HK-2 (cell line): Measurements from ENCODE around the gene BCL6.

Source experiments
- DNase-seq: peaks from one replicate; pipeline ENCODE4 v3.0.0-alpha.2; 2018; ENCODE audit not compliant: unreplicated experiment

The BCL6 gene

DNA sequence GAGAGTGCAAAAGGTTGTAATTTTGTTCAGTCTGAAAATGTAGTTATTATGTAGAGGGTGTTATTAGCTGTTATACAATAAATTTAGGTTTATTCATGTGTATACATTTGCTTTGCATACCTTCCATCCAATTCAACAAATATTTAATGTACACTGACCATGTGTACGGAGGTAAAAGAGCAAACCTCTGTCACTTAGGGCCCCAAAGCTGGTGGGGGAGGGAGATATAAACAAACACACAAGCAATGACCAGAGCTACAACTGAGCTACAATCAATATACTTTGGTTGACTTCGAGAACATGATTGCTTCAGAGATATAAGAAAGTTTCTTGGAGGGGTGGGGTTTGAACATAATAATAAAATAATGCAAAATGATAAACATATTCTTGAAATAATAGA is 17.5 kb upstream of the BCL6 start:
- no peak for DNase-seq

DNA sequence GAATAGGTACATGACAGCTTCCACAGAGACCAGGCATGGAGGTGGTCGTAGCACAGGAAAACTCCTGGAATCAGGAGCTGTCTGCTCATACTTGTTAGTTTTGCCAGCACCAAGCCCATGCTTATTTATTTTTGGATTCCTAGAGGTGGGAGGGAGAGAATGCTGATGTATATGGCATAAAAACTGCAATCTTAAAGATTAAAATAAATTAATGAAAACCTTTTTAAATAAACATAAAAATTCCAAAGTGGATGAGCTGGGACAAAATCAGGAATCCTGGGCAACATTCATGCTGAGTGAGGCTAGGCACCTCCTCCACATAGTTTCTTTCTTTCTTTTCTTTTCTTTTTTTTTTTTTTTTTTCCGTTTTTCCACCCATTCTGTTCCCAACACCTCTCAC is 14.3 kb upstream of the BCL6 start:
- no peak for DNase-seq

DNA sequence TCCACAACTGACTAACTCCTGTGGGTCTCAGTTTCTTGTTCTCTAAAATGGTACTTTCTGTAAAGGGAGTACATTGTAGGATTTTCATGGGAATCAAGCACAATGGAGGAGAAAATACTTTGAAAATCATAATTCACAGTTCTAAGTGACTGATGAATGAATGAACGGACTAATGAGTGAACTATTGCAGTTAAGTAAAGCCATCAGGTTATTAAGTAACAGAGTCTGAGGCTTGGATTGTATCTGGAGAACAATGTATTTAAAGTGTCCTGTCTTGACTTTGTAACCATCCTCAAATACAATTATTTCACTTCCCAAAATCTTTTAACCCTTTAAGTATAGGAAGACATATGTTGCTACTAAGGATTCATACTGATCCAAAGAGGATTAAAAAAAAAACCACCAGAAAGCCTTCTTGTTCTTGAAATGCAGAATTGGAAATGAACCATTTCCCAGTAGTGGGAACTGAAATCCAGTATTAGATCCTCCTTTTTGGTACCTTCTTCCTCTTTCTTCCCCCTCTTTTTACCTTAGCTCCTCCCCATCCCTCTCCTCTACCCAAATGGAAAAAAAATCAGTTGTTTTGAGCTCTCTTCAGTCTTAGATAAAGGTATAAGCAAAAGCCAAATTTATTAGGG is 13.2 kb upstream of the BCL6 start:
- DNase-seq: no peak

DNA sequence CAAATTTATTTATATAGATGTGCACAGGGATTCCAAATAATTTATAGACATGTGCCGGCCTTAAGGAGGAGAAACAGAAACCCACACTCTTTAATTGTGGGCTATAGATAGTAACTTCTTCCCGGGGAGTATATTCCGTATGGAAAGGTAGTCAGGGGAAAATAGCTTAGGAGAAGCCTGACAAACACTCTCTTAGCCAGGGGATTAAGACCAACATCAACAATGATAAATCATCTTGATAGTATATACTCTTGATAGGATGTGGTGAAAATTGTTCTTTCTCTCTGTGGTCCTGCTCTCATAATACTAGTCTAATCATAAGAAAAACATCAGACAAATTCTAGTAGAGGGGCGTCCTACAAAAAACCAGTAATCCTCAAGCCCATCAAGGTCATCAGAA is 8.2 kb upstream of the BCL6 start:
- no peak for DNase-seq

DNA sequence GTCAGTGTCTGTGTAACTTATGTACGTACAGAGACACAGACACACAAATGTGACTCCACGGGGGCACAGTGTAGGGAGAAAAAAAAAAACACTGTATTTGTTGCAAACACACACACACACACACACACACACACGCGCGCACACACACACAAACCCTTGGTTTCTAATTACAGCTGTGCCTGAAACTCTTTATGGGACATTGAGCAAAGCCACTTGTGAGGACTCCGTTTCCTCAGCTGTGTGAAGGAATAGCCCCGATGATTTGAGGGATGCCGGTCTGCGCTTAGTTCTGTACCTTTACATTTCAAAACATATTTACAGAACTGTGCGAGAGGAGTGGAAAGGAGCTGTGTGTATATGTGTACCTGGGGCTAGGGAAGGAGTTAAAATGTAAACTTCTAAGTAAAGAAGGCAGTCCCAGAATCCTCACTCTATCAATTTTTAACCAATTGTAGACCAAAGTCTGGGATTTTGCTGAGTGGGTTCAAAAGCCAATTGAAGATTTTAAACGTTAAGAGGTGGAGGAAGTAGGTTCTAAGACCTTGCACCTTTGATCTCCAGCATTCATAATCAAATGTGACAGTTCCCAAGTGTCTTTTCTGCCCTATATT is 5.3 kb upstream of the BCL6 start:
- DNase-seq: no peak

DNA sequence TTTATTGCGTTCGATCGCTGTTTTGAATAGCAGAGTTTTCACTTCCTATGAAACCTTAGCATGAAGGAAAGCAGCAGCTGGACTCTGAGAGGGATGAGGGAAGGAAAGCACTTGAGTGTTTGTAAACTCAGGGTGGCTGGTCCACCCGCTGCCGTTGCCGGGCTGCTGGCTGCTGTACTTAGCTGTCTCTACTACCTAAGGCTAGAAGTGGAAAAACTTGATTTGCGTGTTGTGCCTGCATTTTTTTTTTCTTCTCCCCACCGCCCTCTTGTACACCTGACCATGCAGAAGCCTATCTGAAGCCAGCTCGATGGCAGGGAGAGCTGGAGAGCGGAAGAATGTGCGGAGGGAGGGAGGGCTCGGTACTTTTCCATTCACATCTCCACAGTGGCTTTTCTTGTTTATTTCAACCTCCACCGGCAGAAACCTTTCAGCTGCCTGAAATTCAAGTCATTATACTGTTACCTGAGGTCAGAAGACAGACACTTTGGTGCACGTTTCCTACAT is 4.8 kb upstream of the BCL6 start:
- DNase-seq: no peak

DNA sequence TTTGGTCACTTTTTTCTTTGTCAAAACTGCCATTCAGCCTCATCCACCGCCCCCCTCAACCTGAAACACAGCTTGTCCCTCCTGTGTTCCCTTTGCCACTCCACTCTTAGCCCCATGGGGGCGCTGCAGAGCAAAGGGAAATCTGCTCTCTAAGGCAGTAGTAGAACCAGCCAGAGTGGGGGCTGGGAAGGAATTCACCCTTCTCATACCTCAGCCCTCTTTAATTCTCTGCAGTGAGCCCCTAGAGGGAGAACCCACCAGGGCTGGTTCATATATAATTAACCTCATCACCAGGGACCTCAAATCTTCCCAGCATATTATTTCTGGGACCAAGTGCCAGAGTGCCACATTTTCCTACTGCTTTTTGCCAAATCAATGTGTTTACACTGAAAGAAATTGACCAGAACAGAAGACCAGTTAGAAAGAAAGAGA is 2.8 kb upstream of the BCL6 start:
- peak; percentile 91 for DNase-seq

DNA sequence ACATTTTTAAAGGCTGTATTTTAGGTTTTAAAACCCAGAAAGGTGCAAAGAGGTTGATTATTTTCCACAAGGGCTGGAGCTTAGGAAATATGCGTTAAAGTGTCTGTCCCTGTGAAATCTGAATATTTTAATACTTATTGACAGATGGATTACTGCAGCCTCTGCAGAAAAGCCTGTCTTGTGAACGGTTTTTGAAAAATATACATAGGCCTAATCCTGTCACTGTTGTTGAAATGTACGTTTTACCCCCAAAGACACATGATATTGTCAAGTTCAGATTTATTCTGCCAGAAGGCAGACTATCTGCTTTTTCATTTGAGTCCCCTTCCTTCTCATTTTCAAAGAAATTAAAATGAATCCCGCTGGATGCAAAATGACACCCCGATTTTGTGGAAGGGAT is 2.2 kb upstream of the BCL6 start:
- DNase-seq: no peak

DNA sequence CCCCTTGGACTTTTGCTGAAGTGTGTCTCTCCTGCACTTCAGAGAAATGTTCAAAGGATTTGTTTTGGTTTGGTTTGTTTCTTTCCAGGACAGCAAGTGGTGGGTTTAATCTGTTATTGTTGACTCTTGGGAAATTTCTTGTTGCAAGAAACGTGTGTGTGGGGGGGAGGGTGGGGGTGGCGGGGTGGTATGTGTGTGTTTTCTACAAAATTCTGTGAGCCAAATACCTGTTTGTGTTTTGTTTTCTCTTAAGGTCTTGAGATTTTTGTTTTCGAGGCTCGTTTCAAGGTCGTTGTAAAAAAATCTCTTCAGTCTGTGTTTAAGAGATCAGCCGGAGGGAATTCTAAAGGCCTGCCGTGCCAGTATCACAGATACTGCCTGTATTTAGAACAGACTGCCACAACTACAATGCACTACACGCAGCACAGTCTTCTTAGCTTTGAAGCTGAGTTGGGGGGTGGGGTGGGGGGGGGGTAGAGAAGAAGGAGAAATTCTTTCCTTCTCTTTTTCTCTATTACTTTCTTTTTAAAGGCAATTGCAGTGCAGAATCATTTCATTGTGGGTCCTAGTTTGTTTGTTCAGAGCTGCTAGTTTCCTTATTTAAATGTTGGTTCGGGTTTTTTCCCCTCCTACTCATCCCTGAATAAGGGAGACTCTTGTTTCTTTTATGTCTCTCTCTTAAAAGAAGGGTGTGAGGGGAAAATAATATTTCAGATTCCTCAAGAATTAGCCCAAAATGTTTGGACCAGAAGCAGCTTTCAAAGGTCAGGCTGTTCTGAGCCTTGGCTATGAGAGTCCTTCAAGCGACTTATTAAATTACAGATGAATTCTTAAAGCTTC is 1.4 kb upstream of the BCL6 start:
- DNase-seq: peak; percentile 16

DNA sequence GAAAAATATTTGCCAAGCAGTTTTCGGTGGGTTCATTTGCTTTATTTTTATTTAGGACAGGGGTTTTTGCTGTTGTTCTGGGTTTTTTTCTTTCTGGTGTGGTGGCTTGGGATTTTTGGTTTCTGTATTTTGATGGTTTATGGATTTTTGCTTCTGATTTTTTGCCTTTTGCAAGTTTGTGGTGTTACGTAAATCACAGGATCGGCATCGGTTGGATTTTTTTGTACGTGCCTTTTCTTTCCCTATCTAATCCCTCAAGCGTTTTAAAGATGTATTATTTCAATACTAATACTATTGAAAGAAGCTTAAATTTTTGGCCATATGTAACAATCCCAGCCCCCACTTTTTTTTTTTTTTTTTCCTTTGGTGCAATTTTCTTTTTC is 782 bp upstream of the BCL6 start:
- DNase-seq: no peak

DNA sequence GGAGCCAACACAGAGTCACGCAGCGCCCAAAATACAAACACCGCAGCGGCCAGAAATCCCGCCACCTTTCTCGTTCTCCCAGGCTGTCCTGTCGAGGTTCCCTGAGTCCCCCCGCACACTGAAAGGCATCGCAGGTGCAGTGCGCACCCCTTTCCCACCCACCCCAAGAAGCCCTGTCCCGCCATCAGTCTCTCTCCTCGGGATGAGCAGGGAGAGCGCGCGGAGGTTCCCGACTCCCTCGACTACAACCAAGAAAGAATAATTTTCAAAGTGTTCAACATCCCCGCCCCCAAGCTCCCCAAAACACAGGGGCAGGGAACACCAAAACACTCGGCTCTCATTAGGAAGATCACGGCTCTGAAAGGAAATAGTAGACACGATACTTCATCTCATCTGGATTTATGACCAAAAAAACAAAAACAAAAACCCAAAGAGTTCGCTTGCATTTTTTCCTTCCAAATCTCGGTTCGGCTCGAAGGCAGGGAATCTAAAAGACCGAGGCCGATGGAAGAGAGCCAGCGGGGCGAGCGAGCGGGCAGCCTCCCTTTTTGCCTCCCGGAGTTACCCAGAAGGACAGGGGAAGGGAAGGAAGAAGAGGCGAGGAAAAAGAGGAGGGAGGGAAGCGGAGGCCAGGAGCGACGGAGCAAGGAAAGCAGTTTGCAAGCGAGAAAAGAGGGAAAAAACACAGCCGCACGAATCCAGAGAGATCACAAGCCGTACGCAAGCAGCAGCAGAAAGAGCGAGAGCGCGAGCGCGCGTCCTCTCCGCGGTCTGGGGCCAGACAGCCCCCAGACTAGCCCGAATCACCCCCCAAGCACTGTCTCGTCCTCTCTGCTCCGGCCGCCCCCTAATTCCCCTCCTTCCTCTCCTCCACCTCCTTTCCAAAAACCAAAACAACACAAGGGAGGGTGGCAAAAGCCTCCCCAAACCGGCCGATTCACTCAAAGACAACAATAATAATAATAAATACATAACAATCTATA is 808 bp downstream of the BCL6 start:
- peak; percentile 62 for DNase-seq

DNA sequence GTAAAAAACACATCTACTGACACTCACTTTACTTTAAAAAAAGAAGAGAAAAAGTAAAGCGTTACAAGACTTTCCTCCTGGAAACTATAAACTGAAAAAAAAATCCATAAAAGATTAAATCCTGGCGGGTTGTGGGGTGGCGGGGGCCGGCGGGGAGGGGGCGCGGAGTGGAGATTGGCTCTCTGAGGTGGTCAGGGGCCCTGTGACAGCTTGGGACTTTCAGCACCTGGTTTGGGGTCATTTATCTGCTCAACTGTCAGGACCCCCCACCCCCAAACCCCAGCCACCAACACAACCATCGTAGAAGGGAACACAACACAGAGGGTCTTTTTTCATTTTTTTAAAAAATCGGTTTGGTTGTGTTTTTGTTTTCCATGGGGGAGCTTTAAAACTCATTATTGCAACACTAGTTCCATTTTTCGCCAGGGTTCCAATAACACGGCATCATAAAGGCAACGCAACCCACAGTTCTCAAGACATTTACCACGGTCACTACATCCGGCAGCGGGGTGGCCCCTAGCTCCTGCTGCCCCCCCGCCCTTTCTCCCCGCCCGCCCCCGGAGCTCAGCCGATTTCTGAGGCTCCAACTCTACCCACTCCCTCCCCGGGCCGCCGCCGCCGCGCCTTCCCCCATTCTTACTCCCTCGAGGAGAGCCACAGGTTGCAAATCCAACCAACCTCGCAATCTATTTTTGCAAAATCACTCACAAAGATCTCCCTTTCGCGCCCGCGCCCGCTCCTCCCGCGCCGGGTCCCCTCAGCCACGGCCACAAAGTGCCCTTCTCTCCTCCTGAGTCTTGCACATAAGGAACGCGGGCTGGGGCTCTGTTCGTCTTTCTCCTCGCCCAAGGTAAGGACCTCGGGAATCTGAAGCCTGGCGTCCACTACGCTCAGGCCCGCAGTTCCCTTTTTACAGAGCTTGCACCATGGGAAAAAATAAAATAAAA is 1.8 kb downstream of the BCL6 start:
- peak; percentile 55 for DNase-seq

DNA sequence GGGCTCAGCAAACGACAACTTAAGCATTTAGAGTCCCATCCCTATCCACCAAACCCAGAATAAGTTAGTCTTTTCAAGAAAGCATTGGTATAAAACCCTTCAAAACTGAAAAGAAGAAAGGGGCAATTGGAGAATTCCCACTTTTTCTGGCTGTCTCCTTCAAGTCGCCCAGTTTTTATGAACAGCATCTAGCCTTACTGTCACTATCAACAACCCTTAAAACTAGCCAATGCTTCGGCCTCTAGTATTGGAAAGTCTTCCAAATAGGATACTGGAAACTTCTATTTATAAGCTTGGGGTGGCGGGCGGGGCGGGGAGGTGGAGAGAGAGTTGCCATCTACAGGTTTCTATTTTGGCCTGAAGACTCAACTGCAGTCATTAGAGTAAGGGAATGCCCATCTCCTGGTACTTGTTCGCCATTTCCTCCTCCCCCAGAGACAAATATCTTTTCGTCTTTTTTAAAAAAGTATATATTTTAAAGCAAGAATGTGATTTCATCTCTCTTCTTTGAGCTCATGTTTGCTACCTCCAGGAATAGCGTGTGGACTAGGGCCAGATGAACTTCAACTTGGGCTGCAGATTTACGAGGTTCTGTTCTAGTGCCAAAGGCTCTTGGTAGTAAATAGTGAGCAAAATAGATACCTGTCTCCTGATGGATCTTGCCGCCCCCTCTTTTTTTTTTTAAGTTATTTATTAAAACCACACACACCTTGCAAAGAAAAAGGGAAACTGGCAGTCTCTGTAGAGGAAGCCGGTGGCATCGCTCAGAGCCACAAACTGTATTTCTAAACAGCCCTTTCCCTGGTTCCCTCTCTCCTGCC is 2.7 kb downstream of the BCL6 start:
- no peak for DNase-seq

DNA sequence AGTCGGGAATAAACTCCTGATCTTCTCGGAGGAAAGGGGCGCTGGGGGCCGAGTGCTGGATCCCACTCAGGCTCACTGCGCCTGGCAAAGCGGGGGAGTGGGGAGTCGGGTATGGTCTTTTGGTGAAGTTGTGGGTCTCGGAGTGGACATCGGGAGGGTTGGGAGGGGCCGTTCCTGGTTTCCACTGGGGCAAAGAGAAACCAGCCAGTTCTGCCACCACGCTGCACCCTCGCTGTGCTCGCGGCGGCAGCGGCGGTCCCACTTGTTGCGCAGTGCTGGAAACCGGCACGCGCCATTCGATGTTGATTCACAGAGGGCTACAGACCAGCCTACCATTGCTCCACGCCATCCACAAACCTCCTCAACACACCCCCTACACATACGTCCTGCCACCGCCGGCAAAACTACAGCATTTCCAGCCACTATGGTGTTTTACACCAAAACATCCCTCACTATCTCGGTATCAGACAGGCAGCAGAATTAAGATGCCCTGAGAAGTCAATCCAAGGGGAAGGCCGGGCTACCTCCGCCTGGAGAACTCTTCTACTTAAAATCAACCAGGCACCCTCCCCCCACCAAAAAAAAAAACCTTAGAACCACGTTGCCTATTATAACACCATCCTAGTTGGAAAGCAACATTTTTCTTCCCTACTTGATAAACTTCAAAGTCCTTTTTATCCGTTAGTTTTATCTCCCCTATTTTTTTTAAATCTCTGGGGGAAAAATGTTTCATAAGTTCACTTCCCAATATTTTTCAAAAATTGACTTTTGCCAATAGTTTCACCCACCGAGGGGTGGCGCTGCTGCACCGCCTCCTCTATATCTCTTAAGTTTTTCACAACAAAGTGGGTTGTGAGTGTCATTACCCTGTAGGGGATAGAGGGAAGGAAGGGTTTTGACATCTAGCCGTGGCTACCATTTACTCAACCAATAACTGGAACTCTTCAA is 3.6 kb downstream of the BCL6 start:
- DNase-seq: peak; percentile 68

DNA sequence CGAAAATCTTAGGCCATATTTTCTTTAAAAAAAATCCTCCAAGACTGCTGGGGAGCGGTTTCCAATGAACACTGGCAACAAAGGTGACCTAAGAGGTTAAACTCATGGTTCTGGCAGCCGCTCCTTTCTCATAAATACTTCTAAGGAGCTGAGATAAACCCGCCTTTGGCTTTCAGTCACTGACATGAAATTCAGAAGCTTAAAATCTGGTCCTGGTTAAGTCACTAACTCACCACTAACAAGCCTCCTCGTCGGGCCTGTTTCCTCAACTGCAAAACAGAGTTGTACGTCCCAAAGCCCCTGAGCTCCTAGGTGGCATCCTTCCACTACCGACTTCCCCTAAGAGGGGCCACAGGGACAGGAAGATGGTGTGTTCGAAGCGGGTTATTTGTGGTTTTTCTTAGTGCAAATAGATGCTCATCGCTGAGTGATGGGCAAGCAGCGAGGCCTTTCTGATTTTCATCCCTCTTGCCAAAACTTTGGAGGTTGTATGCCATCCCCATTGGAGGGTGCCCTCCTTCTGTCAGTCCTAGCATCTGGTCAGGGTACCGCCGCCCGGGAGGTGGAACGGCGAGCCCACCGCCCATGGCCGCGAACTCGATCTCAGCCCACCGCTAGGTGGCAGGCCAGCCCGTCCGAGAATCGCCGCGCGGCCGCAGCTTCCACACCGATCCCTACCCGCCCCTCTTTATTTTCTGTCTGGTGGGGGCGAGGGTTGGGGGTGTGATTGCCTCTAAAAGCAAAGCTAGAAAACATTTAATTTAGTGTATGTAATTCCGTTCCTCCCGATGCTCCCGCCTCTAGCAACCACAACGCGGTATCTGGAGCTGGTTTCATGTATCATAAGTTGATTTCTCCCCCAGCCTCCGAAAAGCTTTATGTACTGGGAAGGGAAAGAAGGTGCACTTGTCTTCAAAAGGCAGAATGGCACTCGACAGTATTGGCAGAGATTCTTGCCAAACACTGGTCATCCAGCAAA is 4.6 kb downstream of the BCL6 start:
- peak; percentile 68 for DNase-seq

DNA sequence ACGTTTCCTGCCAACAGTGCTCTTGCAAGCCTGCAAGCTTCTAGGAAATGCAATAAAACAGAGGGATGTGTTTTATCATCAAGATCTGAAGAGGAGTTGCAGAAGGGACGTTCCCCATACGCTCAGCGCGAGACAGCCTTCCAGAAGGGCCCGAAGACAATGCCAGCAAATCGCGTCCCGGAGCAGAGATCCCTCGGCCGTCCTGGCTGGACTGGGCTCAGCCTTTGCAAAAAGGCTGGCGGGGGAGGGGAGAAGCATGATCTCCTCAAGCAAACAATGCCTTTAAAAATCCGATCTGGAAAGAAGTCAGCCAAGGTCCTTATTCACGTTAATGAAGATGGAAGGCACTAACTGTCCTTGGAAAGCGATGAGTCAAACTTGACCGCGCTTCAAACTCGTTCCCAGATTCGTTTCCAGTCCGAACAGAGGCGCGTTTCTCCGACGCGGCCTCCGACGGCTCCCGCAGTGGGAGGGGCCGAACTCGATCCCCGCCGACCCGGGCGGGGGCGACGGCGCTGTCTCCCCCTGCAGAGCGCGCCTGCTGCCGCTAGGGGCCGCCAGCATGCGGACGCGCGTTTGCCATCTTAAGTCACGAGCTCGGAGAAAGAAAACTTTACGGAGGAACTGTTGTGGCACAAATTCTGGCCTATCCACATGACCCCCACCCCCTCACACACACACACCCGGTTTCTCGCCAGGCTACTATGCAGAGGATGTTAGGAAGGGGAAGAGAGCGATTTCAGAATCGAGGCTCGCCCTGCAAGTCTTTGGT is 5.5 kb downstream of the BCL6 start:
- DNase-seq: peak; percentile 89
